Measurements from ENCODE around the gene TMEM165. TPM values are rescaled to one million over a fixed set of nuclear protein-coding genes. Genes with fewer than 3 reads are reported as not detected.

The TMEM165 gene
- total RNA-seq, 1 donor, result 186 TPM

GRCh38 chr4:55410431-55410830 is 14.7 kb downstream of the TMEM165 start:
- no peak for DNase-seq (ENCODE audit: low read depth)
- TF ChIP-seq CTCF (IDR thresholded peaks at IDR 0.05; ENCODE audit: insufficient read depth, low read depth, low read length), result no peak
- no peak overlapping the region for H3K4me3 ChIP-seq (ENCODE audit: low read depth, low read length)

DNA sequence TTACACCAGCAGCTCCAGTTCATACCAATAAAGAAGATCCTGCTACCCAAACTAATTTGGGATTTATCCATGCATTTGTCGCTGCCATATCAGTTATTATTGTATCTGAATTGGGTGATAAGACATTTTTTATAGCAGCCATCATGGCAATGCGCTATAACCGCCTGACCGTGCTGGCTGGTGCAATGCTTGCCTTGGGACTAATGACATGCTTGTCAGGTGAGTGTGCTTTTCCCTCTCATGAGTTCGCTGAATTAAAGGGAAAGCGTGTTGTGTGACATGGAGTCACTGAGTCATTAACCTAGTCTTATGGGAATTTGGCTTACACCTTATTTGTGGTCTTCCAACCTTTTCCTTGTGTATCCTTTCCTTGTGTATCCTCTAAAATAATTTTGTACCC is 15.9 kb downstream of the TMEM165 start:
- no peak overlapping the region for H3K4me3 ChIP-seq (ENCODE audit: low read depth, low read length)
- no peak for TF ChIP-seq CTCF (IDR thresholded peaks at IDR 0.05; ENCODE audit: insufficient read depth, low read depth, low read length)
- no peak for DNase-seq (ENCODE audit: low read depth)

DNA sequence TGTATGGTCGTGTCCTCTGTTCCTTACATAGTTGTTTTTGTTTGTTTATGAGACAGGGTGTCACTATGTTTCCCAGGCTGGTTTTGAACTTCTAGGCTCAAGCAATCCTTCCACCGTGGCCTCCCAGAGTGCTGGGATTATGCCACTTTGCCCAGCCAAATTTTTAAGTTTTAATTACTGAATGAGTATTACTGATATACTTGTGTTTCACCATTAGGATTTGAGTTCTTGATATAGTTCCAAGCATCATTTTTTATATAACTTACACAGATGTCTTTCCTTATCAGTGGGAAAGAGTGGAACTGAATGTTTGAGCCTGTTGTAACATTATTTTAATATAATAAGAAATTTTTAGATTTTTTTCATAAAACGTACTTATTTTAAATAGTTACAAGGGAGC is 20.4 kb downstream of the TMEM165 start:
- no peak for TF ChIP-seq CTCF (IDR thresholded peaks at IDR 0.05; ENCODE audit: insufficient read depth, low read depth, low read length)
- no peak overlapping the region for H3K4me3 ChIP-seq (ENCODE audit: low read depth, low read length)
- no peak for DNase-seq (ENCODE audit: low read depth)

DNA sequence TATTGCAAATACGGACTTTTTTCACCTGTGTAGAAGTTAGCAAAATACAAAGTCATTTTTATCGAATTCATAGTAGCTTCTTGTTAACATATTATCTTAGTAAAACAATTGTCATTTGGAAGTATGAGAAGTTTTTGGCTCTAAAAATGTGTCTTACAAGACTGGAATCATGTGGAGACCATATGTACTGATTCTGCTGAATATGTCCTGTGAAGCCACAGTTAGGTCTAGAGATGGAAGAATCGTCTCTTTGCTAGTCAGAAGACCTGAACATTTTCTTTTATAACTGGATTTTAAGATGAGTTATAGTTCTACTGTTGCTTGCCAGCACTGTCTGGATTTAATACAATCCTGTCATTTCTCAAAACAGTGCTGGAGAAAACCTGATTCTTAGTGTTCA is 29.0 kb downstream of the TMEM165 start:
- peak; percentile 38 for DNase-seq (ENCODE audit: low read depth)
- no peak for TF ChIP-seq CTCF (IDR thresholded peaks at IDR 0.05; ENCODE audit: insufficient read depth, low read depth, low read length)
- H3K4me3 ChIP-seq (ENCODE audit: low read depth, low read length), result no peak overlapping the region

DNA sequence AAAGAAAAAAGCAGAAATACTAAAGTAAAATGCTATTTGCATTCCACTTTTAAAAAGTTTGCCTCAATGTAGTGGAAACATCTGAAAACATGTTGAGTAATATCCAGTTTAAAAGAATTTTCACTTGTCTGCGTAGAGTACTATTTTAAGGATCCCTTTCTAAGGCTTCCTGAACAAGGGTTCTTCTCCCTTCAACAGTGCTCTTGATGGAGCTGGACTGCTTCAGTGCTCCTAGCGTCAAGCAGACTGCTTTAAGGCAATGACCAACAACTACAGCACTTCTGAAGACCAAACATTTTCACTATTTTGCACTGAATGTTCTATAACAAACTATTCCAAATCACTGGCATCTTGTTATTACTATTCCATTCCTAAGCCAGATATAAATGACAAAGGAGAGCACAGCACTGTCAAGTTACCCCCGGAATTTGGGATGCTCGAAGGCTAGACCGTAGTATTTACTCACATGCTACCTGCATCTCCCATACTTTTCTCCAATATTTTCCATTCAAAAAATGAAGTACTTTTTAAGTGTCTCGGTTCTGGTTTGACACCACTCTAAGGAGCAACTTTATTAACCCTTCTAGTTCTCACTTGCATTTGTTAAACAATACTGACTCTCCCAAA is 36.1 kb downstream of the TMEM165 start:
- H3K4me3 ChIP-seq (ENCODE audit: low read depth, low read length), result no peak overlapping the region
- peak; percentile 27 for DNase-seq (ENCODE audit: low read depth)
- no peak for TF ChIP-seq CTCF (IDR thresholded peaks at IDR 0.05; ENCODE audit: insufficient read depth, low read depth, low read length)

DNA sequence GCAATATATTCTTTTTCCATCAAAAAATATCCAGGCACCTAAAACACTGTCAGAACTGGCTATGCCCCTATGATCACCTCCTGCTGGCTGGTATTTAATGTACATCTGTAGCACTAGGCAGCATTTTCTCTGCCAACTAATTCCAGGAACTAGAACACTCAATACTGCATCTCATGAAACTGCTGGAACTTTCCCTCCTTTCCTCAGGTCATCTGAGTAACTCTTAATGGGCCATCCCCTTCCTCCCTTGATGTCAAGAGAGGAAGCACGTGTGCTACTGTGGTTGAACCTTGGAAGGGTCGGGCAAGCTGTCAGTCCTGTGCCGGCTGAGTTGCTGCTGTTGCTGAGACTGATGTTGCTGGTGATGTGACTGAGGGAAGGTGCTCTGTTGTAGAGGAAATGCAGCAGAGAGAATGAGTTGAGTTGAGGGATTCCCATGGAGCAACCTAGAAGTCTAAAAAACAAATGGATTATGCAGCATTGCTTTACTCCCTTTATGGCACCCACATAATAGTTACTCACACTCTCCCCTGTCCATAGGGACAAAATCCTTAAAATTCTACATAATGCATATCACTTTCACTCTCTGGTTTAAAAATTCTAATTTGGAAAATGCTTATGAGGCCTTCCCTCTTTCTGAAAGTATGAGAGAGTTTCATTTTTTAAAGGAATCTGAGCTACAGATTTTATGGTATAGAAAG is 39.5 kb downstream of the TMEM165 start:
- peak; percentile 40 for TF ChIP-seq CTCF (IDR thresholded peaks at IDR 0.05; ENCODE audit: insufficient read depth, low read depth, low read length)
- H3K4me3 ChIP-seq (ENCODE audit: low read depth, low read length), result no peak overlapping the region
- DNase-seq (ENCODE audit: low read depth), result no peak

Data from fibroblast of villous mesenchyme (primary cell).